ENCODE data around the gene RANBP17.

DNA sequence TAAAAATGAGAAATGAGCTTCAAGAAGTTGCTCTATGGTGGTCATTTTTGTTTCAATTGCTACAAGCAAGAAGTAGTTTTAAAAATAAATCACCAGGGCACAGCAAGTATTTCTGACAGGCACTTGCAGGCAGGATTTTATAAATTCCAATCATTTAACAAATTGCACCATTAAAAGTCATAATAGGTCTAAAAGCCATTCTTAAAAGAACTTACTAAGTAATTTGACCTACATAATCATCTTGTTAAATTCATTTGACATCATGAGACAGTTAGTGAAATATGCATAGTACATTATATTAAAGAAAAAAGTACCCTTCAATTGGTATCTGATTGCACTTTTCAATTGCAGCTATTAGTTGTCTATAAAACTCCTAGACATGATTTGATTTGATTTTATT lies 478.2 kb downstream of the RANBP17 start:
- TF ChIP-seq, protein P1, sequence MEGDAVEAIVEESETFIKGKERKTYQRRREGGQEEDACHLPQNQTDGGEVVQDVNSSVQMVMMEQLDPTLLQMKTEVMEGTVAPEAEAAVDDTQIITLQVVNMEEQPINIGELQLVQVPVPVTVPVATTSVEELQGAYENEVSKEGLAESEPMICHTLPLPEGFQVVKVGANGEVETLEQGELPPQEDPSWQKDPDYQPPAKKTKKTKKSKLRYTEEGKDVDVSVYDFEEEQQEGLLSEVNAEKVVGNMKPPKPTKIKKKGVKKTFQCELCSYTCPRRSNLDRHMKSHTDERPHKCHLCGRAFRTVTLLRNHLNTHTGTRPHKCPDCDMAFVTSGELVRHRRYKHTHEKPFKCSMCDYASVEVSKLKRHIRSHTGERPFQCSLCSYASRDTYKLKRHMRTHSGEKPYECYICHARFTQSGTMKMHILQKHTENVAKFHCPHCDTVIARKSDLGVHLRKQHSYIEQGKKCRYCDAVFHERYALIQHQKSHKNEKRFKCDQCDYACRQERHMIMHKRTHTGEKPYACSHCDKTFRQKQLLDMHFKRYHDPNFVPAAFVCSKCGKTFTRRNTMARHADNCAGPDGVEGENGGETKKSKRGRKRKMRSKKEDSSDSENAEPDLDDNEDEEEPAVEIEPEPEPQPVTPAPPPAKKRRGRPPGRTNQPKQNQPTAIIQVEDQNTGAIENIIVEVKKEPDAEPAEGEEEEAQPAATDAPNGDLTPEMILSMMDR (conservative IDR thresholded peaks at IDR 0.05 in 1 of 2, IDR thresholded peaks at IDR 0.05 in 1 of 2; ENCODE audit: extremely low read depth in 1 of 2, insufficient read depth in 1 of 2, low read depth in 1 of 2, low read length in 2 of 2): no peak
- no peak for TF ChIP-seq EZH2 (IDR thresholded peaks at IDR 0.05; ENCODE audit: borderline replicate concordance, low read length)

Measured in mammary epithelial cell (primary cell).